Measurements from ENCODE around the gene CA10.

The CA10 gene

DNA sequence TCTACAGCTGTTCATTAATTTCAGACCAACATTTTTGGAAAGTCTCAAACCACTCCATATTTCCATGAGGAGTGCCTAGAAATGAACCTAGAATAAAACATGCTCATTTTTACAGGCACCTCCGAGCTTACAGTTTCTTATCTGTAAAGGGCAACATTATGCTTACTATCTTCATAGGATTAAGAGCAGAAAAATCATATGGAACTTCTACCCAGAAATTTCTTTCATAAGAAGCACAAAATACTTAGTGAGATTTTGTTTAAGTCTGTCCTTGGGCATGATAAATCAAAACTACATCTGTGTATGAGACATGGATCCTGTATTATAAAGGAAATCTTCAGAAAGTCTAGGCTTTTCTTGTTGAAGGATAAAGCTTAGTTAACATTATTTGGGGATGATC lies 187.4 kb downstream of the CA10 start:
- ChIA-PET POLR2A (no interaction called here), CTCF (no interaction called here)
- TF ChIP-seq CTCF (IDR thresholded peaks at IDR 0.05; ENCODE audit: insufficient read depth, low read length, missing control alignments): no peak
- no peak for DNase-seq (ENCODE audit: low read depth, low spot score)
- H3K4me3 ChIP-seq (ENCODE audit: low read depth, low read length): no peak overlapping the region

GRCh38 chr17:51961689-51962088 lies 196.8 kb downstream of the CA10 start:
- no peak for TF ChIP-seq CTCF (IDR thresholded peaks at IDR 0.05; ENCODE audit: insufficient read depth, low read length, missing control alignments)
- ChIA-PET CTCF (no interaction called here), POLR2A (no interaction called here)
- DNase-seq (ENCODE audit: low read depth, low spot score): no peak
- H3K4me3 ChIP-seq (ENCODE audit: low read depth, low read length): no peak overlapping the region

- no peak overlapping the region for H3K4me3 ChIP-seq (ENCODE audit: low read depth, low read length)
- no peak for TF ChIP-seq CTCF (IDR thresholded peaks at IDR 0.05; ENCODE audit: insufficient read depth, low read length, missing control alignments)
- ChIA-PET POLR2A (no interaction called here), CTCF (no interaction called here)
- no peak for DNase-seq (ENCODE audit: low read depth, low spot score)
Measured at GRCh38 chr17:51957786-51958185, 200.7 kb downstream of the CA10 start.

GRCh38 chr17:51955245-51955644 lies 203.3 kb downstream of the CA10 start:
- H3K4me3 ChIP-seq (ENCODE audit: low read depth, low read length): no peak overlapping the region
- TF ChIP-seq CTCF (IDR thresholded peaks at IDR 0.05; ENCODE audit: insufficient read depth, low read length, missing control alignments): no peak
- CTCF ChIA-PET: no interaction called here
- POLR2A ChIA-PET: no interaction called here
- DNase-seq (ENCODE audit: low read depth, low spot score): no peak

- DNase-seq (ENCODE audit: low read depth, low spot score): no peak
- ChIA-PET POLR2A (no interaction called here), CTCF (no interaction called here)
- H3K4me3 ChIP-seq (ENCODE audit: low read depth, low read length): no peak overlapping the region
- no peak for TF ChIP-seq CTCF (IDR thresholded peaks at IDR 0.05; ENCODE audit: insufficient read depth, low read length, missing control alignments)
Measured at GRCh38 chr17:51954232-51954765, 204.2 kb downstream of the CA10 start.

DNA sequence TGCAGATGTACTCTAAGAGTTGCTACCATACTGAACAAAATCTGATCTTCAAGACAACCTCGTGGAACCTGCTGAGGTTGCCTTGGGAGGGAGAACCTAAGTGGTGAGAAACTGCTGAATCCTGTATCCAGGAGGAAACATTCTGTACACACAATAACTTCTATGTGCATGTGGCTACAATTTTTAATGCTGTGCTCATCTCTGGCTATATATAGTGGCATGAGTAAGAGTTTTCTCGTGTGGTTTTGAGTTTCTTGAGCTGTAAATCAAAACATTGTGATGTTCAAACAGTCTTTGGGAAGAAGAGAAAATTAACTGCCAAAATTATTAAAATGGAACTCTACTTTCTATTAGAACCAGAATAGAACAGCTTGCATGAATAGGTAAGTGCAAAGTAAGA lies 206.8 kb downstream of the CA10 start:
- no peak overlapping the region for H3K4me3 ChIP-seq (ENCODE audit: low read depth, low read length)
- POLR2A ChIA-PET: no interaction called here
- TF ChIP-seq CTCF (IDR thresholded peaks at IDR 0.05; ENCODE audit: insufficient read depth, low read length, missing control alignments): no peak
- DNase-seq (ENCODE audit: low read depth, low spot score): no peak
- CTCF ChIA-PET: no interaction called here

Data from AG04449 (cell line).